GM12878 (cell line): ENCODE data around the gene CDKN2B. TPM values are rescaled to one million over a fixed set of nuclear protein-coding genes. Genes with fewer than 3 reads are reported as not detected.

ENCODE experiments used
- ATAC-seq: fragments of 200-7000 bp; cut with Tn5 transposase; 3 replicates; pipeline ENCODE4 v1.9.1; 2020; ENCODE audit warnings: mild to moderate bottlenecking, moderate library complexity
- BruUV-seq: library from RNA; stranded (reverse); fragments of 400-500 nt; replicated peaks from 2 replicates; lab custom pipeline; 2021; lab: Mats Ljungman, UMichigan
- CTCF ChIA-PET: fragments of 300-600 bp; sonication (Branson Sonifier 250); formaldehyde crosslinking; extraction: SDS; loops from one replicate; lab custom pipeline; 2021; ENCODE audit warnings: inconsistent platforms; lab: Yijun Ruan, JAX
- POLR2A ChIA-PET: fragments of 350-600 bp; formaldehyde crosslinking; extraction: SDS; loops from one replicate; lab custom pipeline; 2021; ENCODE audit warnings: inconsistent platforms; lab: Charles Lee
- RAD21 ChIA-PET: fragments of 300-600 bp; sonication (Branson Sonifier 250); formaldehyde crosslinking; loops from one replicate; lab custom pipeline; 2023; ENCODE audit warnings: antibody characterized with exemption; ENCODE audit not compliant: unreplicated experiment; lab: Charles Lee
- SMC1A ChIA-PET: fragments of 300-600 bp; sonication (Branson Sonifier 250); formaldehyde crosslinking; loops from one replicate; lab custom pipeline; 2023; ENCODE audit not compliant: unreplicated experiment, uncharacterized antibody; lab: Charles Lee
- DNase-seq: peaks from one replicate; pipeline ENCODE4 v3.0.0-alpha.2; 2011; ENCODE audit warnings: low read depth, low spot score
- FAIRE-seq: peaks from 3 replicates; lab custom pipeline; 2011; peaks lifted over from hg19 to GRCh38; lab: Jason Lieb, UNC
- H2AFZ ChIP-seq: 2 replicates; pipeline ENCODE4 v1.6.0; 2011; ENCODE audit warnings: low read depth, low read length, control low read depth; ENCODE audit not compliant: control insufficient read depth
- H3K27ac ChIP-seq: 2 replicates; pipeline ENCODE4 v1.5.1; 2011; ENCODE audit warnings: control low read depth; ENCODE audit not compliant: control insufficient read depth, insufficient read depth
- H3K27me3 ChIP-seq, 2 experiments: replicated peaks in 1 of 2; 2 replicates each; pipeline versions ENCODE4 v1.6.0 to v1.6.1; 2011; ENCODE audit warnings: low read length in 1 of 2; ENCODE audit not compliant: control insufficient read depth in 2 of 2, insufficient read depth in 2 of 2
- H3K36me3 ChIP-seq, 2 experiments: 2 replicates each; pipeline ENCODE4 v1.5.1; 2011; ENCODE audit warnings: low read length in 1 of 2; ENCODE audit not compliant: control insufficient read depth in 2 of 2, insufficient read depth in 2 of 2
- H3K4me1 ChIP-seq: 2 replicates; pipeline ENCODE4 v1.6.1; 2011; ENCODE audit warnings: mild to moderate bottlenecking, low read length, moderate library complexity, mixed read lengths; ENCODE audit not compliant: control insufficient read depth, insufficient read depth
- H3K4me2 ChIP-seq: 2 replicates; pipeline ENCODE4 v1.6.0; 2011; ENCODE audit warnings: control low read depth; ENCODE audit not compliant: control insufficient read depth, insufficient read depth
- H3K4me3 ChIP-seq: fragments of 200-600 bp; sonication (generic); 2 replicates; pipeline ENCODE4 v1.5.1; 2016
- H3K79me2 ChIP-seq: 2 replicates; pipeline ENCODE4 v1.6.0; 2011; ENCODE audit warnings: low read length; ENCODE audit not compliant: control insufficient read depth, insufficient read depth
- H3K9ac ChIP-seq: 2 replicates; pipeline ENCODE4 v1.8.0; 2011; ENCODE audit warnings: low read length, control low read depth, mixed read lengths; ENCODE audit not compliant: control insufficient read depth, insufficient read depth
- H3K9me3 ChIP-seq: replicated peaks from 3 replicates; pipeline ENCODE4 v1.5.1; 2011; ENCODE audit warnings: mild to moderate bottlenecking, low read length; ENCODE audit not compliant: control insufficient read depth, insufficient read depth
- H4K20me1 ChIP-seq: 2 replicates; pipeline ENCODE4 v1.6.0; 2011; ENCODE audit not compliant: control insufficient read depth, insufficient read depth
- CREM ChIP-seq: IDR thresholded peaks from 2 replicates; pipeline ENCODE4 v1.6.1; 2014; ENCODE audit warnings: antibody characterized with exemption, low read depth
- HDAC6 ChIP-seq: fragments of 200-600 bp; sonication (generic); IDR thresholded peaks from one replicate; pipeline ENCODE4 v1.8.0; 2017; ENCODE audit warnings: antibody characterized with exemption; ENCODE audit not compliant: unreplicated experiment
- MEF2A ChIP-seq: IDR thresholded peaks from 2 replicates; pipeline ENCODE4 v1.6.1; 2011; ENCODE audit warnings: low read depth, mild to moderate bottlenecking, low read length, moderate library complexity; ENCODE audit not compliant: insufficient read depth
- MTA3 ChIP-seq: IDR thresholded peaks from 2 replicates; pipeline ENCODE4 v1.6.1; 2012; ENCODE audit warnings: low read length, inconsistent platforms, borderline replicate concordance
- RAD21 ChIP-seq: IDR thresholded peaks from 2 replicates; pipeline ENCODE4 v1.6.1; 2011; ENCODE audit warnings: mild to moderate bottlenecking, low read depth, low read length, moderate library complexity; ENCODE audit not compliant: insufficient read depth
- REST ChIP-seq: IDR thresholded peaks from 2 replicates; pipeline ENCODE4 v1.6.1; 2012; ENCODE audit warnings: mild to moderate bottlenecking, low read depth, low read length
- SIN3A ChIP-seq: IDR thresholded peaks from 2 replicates; pipeline ENCODE4 v1.6.1; 2012; ENCODE audit warnings: low read depth, low read length, improper control_type of control experiment
- SRF ChIP-seq, 2 experiments: IDR thresholded peaks; 2 replicates each; pipeline ENCODE4 v1.6.1; 2011; ENCODE audit warnings: low read depth in 2 of 2, low read length in 2 of 2, mild to moderate bottlenecking in 1 of 2, moderate library complexity in 1 of 2
- TCF12 ChIP-seq: IDR thresholded peaks from 2 replicates; pipeline ENCODE4 v1.6.1; 2011; ENCODE audit warnings: low read depth, mild to moderate bottlenecking, low read length
- WRNIP1 ChIP-seq: IDR thresholded peaks from 2 replicates; pipeline ENCODE4 v1.6.1; 2011; ENCODE audit warnings: low read depth, low read length, improper control_type of control experiment, borderline replicate concordance
- YBX1 ChIP-seq: fragments of 450-650 bp; IDR thresholded peaks from 2 replicates; pipeline ENCODE4 v1.6.1; 2016; ENCODE audit warnings: antibody characterized with exemption
- ZBTB11 ChIP-seq: fragments of 450-650 bp; formaldehyde crosslinking; IDR thresholded peaks from 2 replicates; pipeline ENCODE4 v1.5.0; 2022; ENCODE audit warnings: mild to moderate bottlenecking, missing genetic modification characterization
- ZNF24 ChIP-seq: fragments of 450-650 bp; IDR thresholded peaks from 2 replicates; pipeline ENCODE4 v1.6.1; 2017; ENCODE audit warnings: antibody characterized with exemption, mild to moderate bottlenecking
- WGBS: methylation state at CpG from one replicate; pipeline ENCODE4 v1.1.6; 2016; ENCODE audit warnings: low lambda C conversion rate; ENCODE audit not compliant: insufficient replicate concordance, insufficient coverage; ENCODE audit errors: missing lambda C conversion rate; 5-methylcytosine and 5-hydroxymethylcytosine counted together
- in situ Hi-C: fragments of 300-500 bp; cut with MboI; formaldehyde crosslinking; loops from 9 replicates; pipeline ENCODE4 v1.14.3; 2018; ENCODE audit warnings: mixed read lengths
- intact Hi-C: fragments of 100-400 bp; cut with micrococcal nuclease; formaldehyde crosslinking; loops from one replicate; pipeline ENCODE4 v1.14.2; 2022; ENCODE audit not compliant: unreplicated experiment
- polyA plus RNA-seq, 11 experiments: library from polyadenylated mRNA; depleted of rRNA in 4 of 11; unstranded in 6 of 11; stranded (reverse) in 5 of 11; fragments of >200 nt; fragmentation: Nextera tagmentation in 4 of 11; fragmentation: Illumina TruSeq in 1 of 11; extraction: Ambion mirVana in 4 of 11; extraction: Trizol in 1 of 11; gene quantifications; 1 replicate in 1 of 11; 2 replicates in 10 of 11; pipeline versions ENCODE4 v1.2.1 to v1.2.3, GENCODE V29; 2011 to 2016; ENCODE audit warnings: inconsistent platforms in 2 of 11, missing spikeins in 2 of 11, low read depth in 1 of 11
- total RNA-seq, 4 experiments: library from RNA; depleted of rRNA in 3 of 4; stranded (reverse); fragments of >200 nt in 3 of 4; fragmentation: Illumina TruSeq in 1 of 4; extraction: Trizol in 1 of 4; gene quantifications; 2 replicates each; pipeline versions ENCODE4 v1.2.1 to v1.2.3, GENCODE V29; 2013 to 2021
- TF ChIP-seq, protein P1 (sequence below): fragments of 450-650 bp; conservative IDR thresholded peaks from 2 replicates; pipeline ENCODE4 v1.6.1; 2017; ENCODE audit warnings: mild to moderate bottlenecking, moderate library complexity

Gene CDKN2B
- total and polyA plus RNA-seq, 10 of the 15 experiments (the other 5 are each of a cell fraction or from before 2014, with no cell fraction given) = 0.03 to 0.47 (median 0.08) TPM; not detected in 1

- in situ Hi-C loops (loop anchor here (5.0 kb wide), 1 partner anchor 225 kb away; no protein-coding TSS in a partner anchor), intact Hi-C loops (loop anchor here (10.0 kb wide), 1 partner anchor 198 kb away; no protein-coding TSS in a partner anchor)
- Histone ChIP-seq H2AFZ (no peak overlapping the region), H3K9ac (no peak overlapping the region), H3K27me3 (no peaks in the 10 kb centered on the region; a peak in 1 of 4 replicates), H3K9me3 (no peaks in the 10 kb centered on the region), H3K27ac (no peak overlapping the region), H3K4me2 (no peak overlapping the region), H3K79me2 (no peaks in the 10 kb centered on the region), H3K4me1 (no peaks in the 10 kb centered on the region), H3K36me3 (no peaks in the 10 kb centered on the region), H4K20me1 (no peaks in the 10 kb centered on the region), H3K4me3 (no peak overlapping the region)
- ChIA-PET POLR2A (no interaction called here), SMC1A (interaction anchor here (0.7 to 5.2 kb wide), 11 partner anchors 8 to 418 kb away, joined by 3 to 56 read pairs (median 4); partner anchors contain the start of gene CDKN2B), RAD21 (interaction anchor here (1.1 to 6.9 kb wide), 3 partner anchors 29 to 416 kb away, joined by 3 to 59 read pairs (median 4); partner anchors contain the start of gene CDKN2B), CTCF (interaction anchor here (0.6 to 9.7 kb wide), 12 partner anchors 10 to 859 kb away, joined by 3 to 182 read pairs (median 4); partner anchors contain the start of gene CDKN2B)
- DNase-seq (no peak), FAIRE-seq (no peak), ATAC-seq (no peak)
- WGBS = 99% methylated on average over 4 of the region's 4 CpGs
- BruUV-seq = no TSS peak
- TF ChIP-seq REST (no peak), MTA3 (no peak), RAD21 (no peak), ZNF24 (no peak), WRNIP1 (no peak), MEF2A (no peak), TCF12 (no peak), SIN3A (no peak), CREM (no peak), ZBTB11 (CRISPR knock-in tag) (no peak), SRF (IDR thresholded peaks at IDR 0.05; ENCODE audit: low read depth in 2 of 2, low read length in 2 of 2) (no peak), HDAC6 (no peak), YBX1 (no peak)
- TF ChIP-seq, protein P1, sequence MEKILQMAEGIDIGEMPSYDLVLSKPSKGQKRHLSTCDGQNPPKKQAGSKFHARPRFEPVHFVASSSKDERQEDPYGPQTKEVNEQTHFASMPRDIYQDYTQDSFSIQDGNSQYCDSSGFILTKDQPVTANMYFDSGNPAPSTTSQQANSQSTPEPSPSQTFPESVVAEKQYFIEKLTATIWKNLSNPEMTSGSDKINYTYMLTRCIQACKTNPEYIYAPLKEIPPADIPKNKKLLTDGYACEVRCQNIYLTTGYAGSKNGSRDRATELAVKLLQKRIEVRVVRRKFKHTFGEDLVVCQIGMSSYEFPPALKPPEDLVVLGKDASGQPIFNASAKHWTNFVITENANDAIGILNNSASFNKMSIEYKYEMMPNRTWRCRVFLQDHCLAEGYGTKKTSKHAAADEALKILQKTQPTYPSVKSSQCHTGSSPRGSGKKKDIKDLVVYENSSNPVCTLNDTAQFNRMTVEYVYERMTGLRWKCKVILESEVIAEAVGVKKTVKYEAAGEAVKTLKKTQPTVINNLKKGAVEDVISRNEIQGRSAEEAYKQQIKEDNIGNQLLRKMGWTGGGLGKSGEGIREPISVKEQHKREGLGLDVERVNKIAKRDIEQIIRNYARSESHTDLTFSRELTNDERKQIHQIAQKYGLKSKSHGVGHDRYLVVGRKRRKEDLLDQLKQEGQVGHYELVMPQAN = no peak
Observed at GRCh38 chr9:22036866-22037626, 27.9 kb upstream of the CDKN2B start.
